Sigmoid colon (tissue), 4 donors: ENCODE measurements around the gene WDR48.

Experiments used
- POLR2A ChIP-seq, 2 donors: fragments of 450-650 bp; IDR thresholded peaks; one replicate each; pipeline ENCODE4 v1.6.1; 2016; ENCODE audit warnings: antibody characterized with exemption in 2 of 2, mild to moderate bottlenecking in 2 of 2, moderate library complexity in 2 of 2
- POLR2AphosphoS5 ChIP-seq, 4 donors: sonication (generic); formaldehyde crosslinking; IDR thresholded peaks; one replicate each; pipeline ENCODE4 v1.6.1; 2017; ENCODE audit warnings: antibody characterized with exemption in 4 of 4
- TF ChIP-seq, protein P1 (sequence below), 4 experiments: fragments of 450-650 bp in 3 of 4; fragments of 200-600 bp in 1 of 4; IDR thresholded peaks; one replicate each; pipeline ENCODE4 v1.5.1; 2016 to 2019; ENCODE audit warnings: antibody characterized with exemption in 4 of 4, mild to moderate bottlenecking in 3 of 4, moderate library complexity in 2 of 4

- TF ChIP-seq, protein P1, sequence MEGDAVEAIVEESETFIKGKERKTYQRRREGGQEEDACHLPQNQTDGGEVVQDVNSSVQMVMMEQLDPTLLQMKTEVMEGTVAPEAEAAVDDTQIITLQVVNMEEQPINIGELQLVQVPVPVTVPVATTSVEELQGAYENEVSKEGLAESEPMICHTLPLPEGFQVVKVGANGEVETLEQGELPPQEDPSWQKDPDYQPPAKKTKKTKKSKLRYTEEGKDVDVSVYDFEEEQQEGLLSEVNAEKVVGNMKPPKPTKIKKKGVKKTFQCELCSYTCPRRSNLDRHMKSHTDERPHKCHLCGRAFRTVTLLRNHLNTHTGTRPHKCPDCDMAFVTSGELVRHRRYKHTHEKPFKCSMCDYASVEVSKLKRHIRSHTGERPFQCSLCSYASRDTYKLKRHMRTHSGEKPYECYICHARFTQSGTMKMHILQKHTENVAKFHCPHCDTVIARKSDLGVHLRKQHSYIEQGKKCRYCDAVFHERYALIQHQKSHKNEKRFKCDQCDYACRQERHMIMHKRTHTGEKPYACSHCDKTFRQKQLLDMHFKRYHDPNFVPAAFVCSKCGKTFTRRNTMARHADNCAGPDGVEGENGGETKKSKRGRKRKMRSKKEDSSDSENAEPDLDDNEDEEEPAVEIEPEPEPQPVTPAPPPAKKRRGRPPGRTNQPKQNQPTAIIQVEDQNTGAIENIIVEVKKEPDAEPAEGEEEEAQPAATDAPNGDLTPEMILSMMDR (IDR thresholded peaks at IDR 0.05) = no peak
- TF ChIP-seq POLR2A (IDR thresholded peaks at IDR 0.05) = no peak
- no peak for TF ChIP-seq POLR2AphosphoS5 (IDR thresholded peaks at IDR 0.05)
Measured at GRCh38 chr3:39134305-39134704, 82.5 kb downstream of the WDR48 start.
